ENCODE measurements around the gene AMMECR1L.
"Not testable (repeated sequence)": the region's sequence is repeated elsewhere in the genome, so short reads cannot be mapped to it uniquely, and the experiment has no call there.

AMMECR1L gene

GRCh38 chr2:127829845-127830246 lies 55.9 kb downstream of the AMMECR1L start:
- no peak for DNase-seq

GRCh38 chr2:127826708-127827107 lies 59.0 kb downstream of the AMMECR1L start:
- not testable (repeated sequence) for DNase-seq

GRCh38 chr2:127826047-127826446 lies 59.7 kb downstream of the AMMECR1L start:
- no peak for DNase-seq

GRCh38 chr2:127820080-127820668 lies 65.6 kb downstream of the AMMECR1L start:
- DNase-seq, result no peak

GRCh38 chr2:127818794-127819425 lies 66.8 kb downstream of the AMMECR1L start:
- no peak for DNase-seq

GRCh38 chr2:127818241-127818640 lies 67.5 kb downstream of the AMMECR1L start:
- DNase-seq, result no peak

GRCh38 chr2:127814677-127815076 lies 71.1 kb downstream of the AMMECR1L start:
- no peak for DNase-seq

GRCh38 chr2:127812441-127812840 lies 73.3 kb downstream of the AMMECR1L start:
- not testable (repeated sequence) for DNase-seq

All from NCI-H524 treated with DMSO at 0.1 percent for 48 hours (cell line).